Spleen (tissue), 7 donors: Measurements from ENCODE around the gene ITGA7.

Experiments
- POLR2A ChIP-seq, 3 donors: fragments of 450-650 bp; IDR thresholded peaks; one replicate each; pipeline ENCODE4 v1.5.1; 2017; ENCODE audit warnings: antibody characterized with exemption in 3 of 3, mild to moderate bottlenecking in 1 of 3
- TF ChIP-seq, protein P1 (sequence below), 11 experiments: fragments of 200-600 bp in 7 of 11; fragments of 450-650 bp in 4 of 11; sonication (generic) in 4 of 11; IDR thresholded peaks in 8 of 11; conservative IDR thresholded peaks in 3 of 11; 1 replicate in 7 of 11; 2 replicates in 4 of 11; pipeline versions ENCODE4 v1.4.0 to v1.8.0; 2016 to 2021; ENCODE audit warnings: antibody characterized with exemption in 11 of 11, inconsistent platforms in 4 of 11, mild to moderate bottlenecking in 1 of 11
- donor health status: DM: no; HTN: no; CAD: no; lungs with moderate emphysema.
- donor health status: DM: no; HTN: no; CAD: no.
- donor health status: DM: no; HTN: no; CAD: no.

DNA sequence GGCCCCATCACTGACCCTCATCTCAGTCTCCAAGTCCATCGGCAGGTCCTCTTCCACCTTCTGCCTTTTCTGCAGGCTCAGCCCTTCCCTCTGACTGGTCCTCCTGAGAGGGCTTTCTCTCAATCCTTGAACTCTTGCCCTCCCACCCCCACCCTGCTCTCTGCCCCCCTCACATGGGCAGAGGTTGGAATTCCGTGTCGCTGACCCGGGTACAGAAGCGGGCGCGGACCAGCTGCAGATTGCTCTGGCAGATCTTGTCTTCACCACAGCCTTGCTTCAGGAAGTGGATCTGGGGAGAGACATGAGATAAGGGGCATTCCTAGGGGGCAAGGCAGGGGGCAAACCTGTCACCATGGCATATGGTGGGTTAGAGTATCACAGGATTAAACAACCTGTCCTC is 12.4 kb downstream of the ITGA7 start:
- TF ChIP-seq, protein P1, sequence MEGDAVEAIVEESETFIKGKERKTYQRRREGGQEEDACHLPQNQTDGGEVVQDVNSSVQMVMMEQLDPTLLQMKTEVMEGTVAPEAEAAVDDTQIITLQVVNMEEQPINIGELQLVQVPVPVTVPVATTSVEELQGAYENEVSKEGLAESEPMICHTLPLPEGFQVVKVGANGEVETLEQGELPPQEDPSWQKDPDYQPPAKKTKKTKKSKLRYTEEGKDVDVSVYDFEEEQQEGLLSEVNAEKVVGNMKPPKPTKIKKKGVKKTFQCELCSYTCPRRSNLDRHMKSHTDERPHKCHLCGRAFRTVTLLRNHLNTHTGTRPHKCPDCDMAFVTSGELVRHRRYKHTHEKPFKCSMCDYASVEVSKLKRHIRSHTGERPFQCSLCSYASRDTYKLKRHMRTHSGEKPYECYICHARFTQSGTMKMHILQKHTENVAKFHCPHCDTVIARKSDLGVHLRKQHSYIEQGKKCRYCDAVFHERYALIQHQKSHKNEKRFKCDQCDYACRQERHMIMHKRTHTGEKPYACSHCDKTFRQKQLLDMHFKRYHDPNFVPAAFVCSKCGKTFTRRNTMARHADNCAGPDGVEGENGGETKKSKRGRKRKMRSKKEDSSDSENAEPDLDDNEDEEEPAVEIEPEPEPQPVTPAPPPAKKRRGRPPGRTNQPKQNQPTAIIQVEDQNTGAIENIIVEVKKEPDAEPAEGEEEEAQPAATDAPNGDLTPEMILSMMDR (IDR thresholded peaks at IDR 0.05 in 8 of 11, conservative IDR thresholded peaks at IDR 0.05 in 3 of 11), result no peak
- TF ChIP-seq POLR2A (IDR thresholded peaks at IDR 0.05), result no peak
